B cell (primary cell): ENCODE data around the gene GIPR. TPM values are rescaled to one million over a fixed set of nuclear protein-coding genes. Genes with fewer than 3 reads are reported as not detected.

Experiments
- ATAC-seq: fragments of 200-7000 bp; cut with Tn5 transposase; one replicate; pipeline ENCODE4 v1.10.0; 2021; ENCODE audit warnings: low read depth, mild to moderate bottlenecking, moderate number of reproducible peaks, moderate library complexity
- CTCF ChIA-PET: fragments of 350-600 bp; sonication (Branson Sonifier 250); formaldehyde crosslinking; loops from one replicate; lab custom pipeline; 2021; ENCODE audit warnings: antibody characterized with exemption, inconsistent platforms; lab: Charles Lee
- POLR2A ChIA-PET: fragments of 350-600 bp; sonication (Branson Sonifier 250); formaldehyde crosslinking; loops from one replicate; lab custom pipeline; 2021; ENCODE audit warnings: antibody characterized with exemption; lab: Charles Lee
- DNase-seq: peaks from one replicate; pipeline ENCODE4 v3.0.0; 2013
- H2AFZ ChIP-seq: 2 replicates; pipeline ENCODE4 v1.6.1; 2012; ENCODE audit warnings: mild to moderate bottlenecking, low read depth, low read length; ENCODE audit not compliant: insufficient read depth, poor library complexity, severe bottlenecking
- H3K27ac ChIP-seq, 2 donors: 1 replicate in 1 of 2; 2 replicates in 1 of 2; pipeline ENCODE4 v1.5.1; 2012 to 2013; ENCODE audit warnings: low read length in 2 of 2, mild to moderate bottlenecking in 2 of 2, moderate library complexity in 1 of 2
- H3K27me3 ChIP-seq, 4 experiments: fragments of 200-600 bp in 1 of 4; sonication (generic) in 1 of 4; replicated peaks in 1 of 4; 1 replicate in 2 of 4; 2 replicates in 2 of 4; pipeline versions ENCODE4 v1.6.1 to v1.7.0; 2013 to 2016; ENCODE audit warnings: low read length in 3 of 4, mild to moderate bottlenecking in 2 of 4, mixed read lengths in 1 of 4, moderate library complexity in 1 of 4; ENCODE audit not compliant: insufficient read depth in 4 of 4, control insufficient read depth in 3 of 4; ENCODE audit errors: control extremely low read depth in 1 of 4
- H3K36me3 ChIP-seq, 2 experiments: replicated peaks in 1 of 2; 1 replicate in 1 of 2; 2 replicates in 1 of 2; pipeline versions ENCODE4 v1.6.1 to v1.7.1; 2013; ENCODE audit warnings: low read length in 1 of 2; ENCODE audit not compliant: insufficient read depth in 2 of 2, control insufficient read depth in 1 of 2; ENCODE audit errors: control extremely low read depth in 1 of 2, extremely low read depth in 1 of 2
- H3K4me1 ChIP-seq, 2 donors: fragments of 200-600 bp in 1 of 2; sonication (generic) in 1 of 2; 1 replicate in 1 of 2; 2 replicates in 1 of 2; pipeline versions ENCODE4 v1.5.1 to v1.6.1; 2013 to 2017; ENCODE audit warnings: low read length in 2 of 2; ENCODE audit not compliant: control insufficient read depth in 2 of 2, insufficient read depth in 2 of 2
- H3K4me2 ChIP-seq: replicated peaks from 2 replicates; pipeline ENCODE3; 2012; ENCODE audit warnings: mild to moderate bottlenecking, low read depth, low read length; ENCODE audit not compliant: poor library complexity, severe bottlenecking
- H3K4me3 ChIP-seq, 5 experiments: fragments of 200-600 bp in 1 of 5; sonication (generic) in 1 of 5; 1 replicate in 3 of 5; 2 replicates in 2 of 5; pipeline versions ENCODE4 v1.5.1 to v1.7.0; 2011 to 2016; ENCODE audit warnings: low read length in 4 of 5, mild to moderate bottlenecking in 4 of 5, low read depth in 2 of 5, control low read depth in 1 of 5, moderate library complexity in 1 of 5; ENCODE audit not compliant: insufficient read depth in 1 of 5; ENCODE audit errors: control extremely low read depth in 1 of 5, extremely low read depth in 1 of 5
- H3K79me2 ChIP-seq: fragments of 200-600 bp; sonication (generic); one replicate; pipeline ENCODE4 v1.6.0; 2016; ENCODE audit warnings: low read length; ENCODE audit not compliant: control insufficient read depth, insufficient read depth
- H3K9ac ChIP-seq: fragments of 200-600 bp; sonication (generic); 2 replicates; pipeline ENCODE4 v1.6.1; 2017; ENCODE audit warnings: mild to moderate bottlenecking, low read length, moderate library complexity
- H3K9me3 ChIP-seq, 3 donors: one replicate each; pipeline versions ENCODE4 v1.6.1 to v1.7.1; 2013; ENCODE audit warnings: low read length in 2 of 3; ENCODE audit not compliant: control insufficient read depth in 2 of 3, insufficient read depth in 1 of 3; ENCODE audit errors: control extremely low read depth in 1 of 3
- H4K20me1 ChIP-seq: 2 replicates; pipeline ENCODE4 v1.6.0; 2012; ENCODE audit warnings: mild to moderate bottlenecking, low read length; ENCODE audit not compliant: insufficient read depth, control insufficient read depth, poor library complexity, severe bottlenecking
- H3K27ac Mint-ChIP-seq: one replicate; pipeline ENCODE4 v1.8.0; 2021; ENCODE audit warnings: mixed read lengths
- H3K27me3 Mint-ChIP-seq: one replicate; pipeline ENCODE4 v1.8.0; 2021; ENCODE audit warnings: mixed read lengths
- H3K4me1 Mint-ChIP-seq: one replicate; pipeline ENCODE4 v1.8.0; 2021; ENCODE audit warnings: mixed read lengths
- H3K4me3 Mint-ChIP-seq: one replicate; pipeline ENCODE4 v1.8.0; 2021; ENCODE audit warnings: mixed read lengths
- H3K9me3 Mint-ChIP-seq: one replicate; pipeline ENCODE4 v1.8.0; 2022; ENCODE audit warnings: mixed read lengths; ENCODE audit not compliant: insufficient read depth
- EZH2 ChIP-seq: IDR thresholded peaks from 2 replicates; pipeline ENCODE4 v1.6.1; 2012; ENCODE audit warnings: borderline replicate concordance, low read depth, mild to moderate bottlenecking, moderate library complexity, low read length; ENCODE audit not compliant: insufficient read depth, poor library complexity, severe bottlenecking
- WGBS: methylation state at CpG from one replicate; pipeline ENCODE4 v1.1.5; 2013; ENCODE audit warnings: missing lambda C conversion rate; ENCODE audit not compliant: insufficient coverage; 5-methylcytosine and 5-hydroxymethylcytosine counted together
- intact Hi-C: fragments of 100-400 bp; cut with micrococcal nuclease; formaldehyde crosslinking; loops from one replicate; pipeline ENCODE4 v1.10.0; 2022
- polyA plus RNA-seq: library from polyadenylated mRNA; depleted of rRNA; stranded (reverse); fragments of >200 nt; gene quantifications from 2 replicates; pipeline ENCODE4 v1.2.3, GENCODE V29; 2012
- total RNA-seq, 2 donors: library from RNA; stranded (reverse); fragments of 120-200 nt in 1 of 2; gene quantifications; 1 replicate in 1 of 2; 2 replicates in 1 of 2; pipeline versions ENCODE4 v1.2.3 to v1.2.4, GENCODE V29; 2013 to 2022
- TF ChIP-seq, protein P1 (sequence below): fragments of 200-600 bp; IDR thresholded peaks from one replicate; pipeline ENCODE4 v1.8.0; 2022; ENCODE audit warnings: antibody characterized with exemption, mild to moderate bottlenecking

GIPR gene
- total and polyA plus RNA-seq, 2 donors (not counting 1 experiment from before 2014, with no cell fraction given): 0.43 to 2.3 TPM

DNA sequence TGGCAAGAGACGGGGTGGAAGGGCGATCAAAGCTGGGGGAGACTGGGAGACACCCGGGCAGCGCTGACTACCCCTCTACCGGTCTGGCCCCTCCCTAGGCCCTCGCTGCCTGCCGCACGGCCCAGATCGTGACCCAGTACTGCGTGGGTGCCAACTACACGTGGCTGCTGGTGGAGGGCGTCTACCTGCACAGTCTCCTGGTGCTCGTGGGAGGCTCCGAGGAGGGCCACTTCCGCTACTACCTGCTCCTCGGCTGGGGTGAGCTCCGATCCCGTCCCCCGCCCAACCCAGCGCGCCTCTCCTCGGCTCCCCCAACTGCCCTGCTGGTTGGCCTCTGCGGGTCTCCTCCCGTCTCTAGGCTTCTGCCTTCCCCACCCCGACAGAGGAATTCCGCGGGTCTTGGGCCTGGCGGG is 8.8 kb downstream of the GIPR start:
- Histone ChIP-seq H2AFZ (peak overlapping the region; percentile 78), H3K79me2 (no peaks in the 10 kb centered on the region), H3K27me3 (peaks cover 0 to 32% (median 11%) of the 10 kb centered on the region in 4 experiments), H3K27ac (no peak overlapping the region), H4K20me1 (no peaks in the 10 kb centered on the region), H3K36me3 (no peaks in the 10 kb centered on the region), H3K9me3 (peaks cover 0 to 14% (median 0%) of the 10 kb centered on the region in 3 donors), H3K9ac (peak overlapping the region; percentile 54), H3K4me2 (peak overlapping the region; percentile 90), H3K4me3 (peak overlapping the region in 4 of 5 experiments; percentile 25 to 64 (median 42)), H3K4me1 (peaks cover 25 to 32% of the 10 kb centered on the region in 2 donors)
- ATAC-seq: peak; percentile 5
- H3K4me3 Mint-ChIP-seq: peak overlapping the region; percentile 82
- H3K27me3 Mint-ChIP-seq: peaks cover 24% of the 10 kb centered on the region
- DNase-seq: peak; percentile 57
- H3K27ac Mint-ChIP-seq: no peak overlapping the region
- TF ChIP-seq, protein P1, sequence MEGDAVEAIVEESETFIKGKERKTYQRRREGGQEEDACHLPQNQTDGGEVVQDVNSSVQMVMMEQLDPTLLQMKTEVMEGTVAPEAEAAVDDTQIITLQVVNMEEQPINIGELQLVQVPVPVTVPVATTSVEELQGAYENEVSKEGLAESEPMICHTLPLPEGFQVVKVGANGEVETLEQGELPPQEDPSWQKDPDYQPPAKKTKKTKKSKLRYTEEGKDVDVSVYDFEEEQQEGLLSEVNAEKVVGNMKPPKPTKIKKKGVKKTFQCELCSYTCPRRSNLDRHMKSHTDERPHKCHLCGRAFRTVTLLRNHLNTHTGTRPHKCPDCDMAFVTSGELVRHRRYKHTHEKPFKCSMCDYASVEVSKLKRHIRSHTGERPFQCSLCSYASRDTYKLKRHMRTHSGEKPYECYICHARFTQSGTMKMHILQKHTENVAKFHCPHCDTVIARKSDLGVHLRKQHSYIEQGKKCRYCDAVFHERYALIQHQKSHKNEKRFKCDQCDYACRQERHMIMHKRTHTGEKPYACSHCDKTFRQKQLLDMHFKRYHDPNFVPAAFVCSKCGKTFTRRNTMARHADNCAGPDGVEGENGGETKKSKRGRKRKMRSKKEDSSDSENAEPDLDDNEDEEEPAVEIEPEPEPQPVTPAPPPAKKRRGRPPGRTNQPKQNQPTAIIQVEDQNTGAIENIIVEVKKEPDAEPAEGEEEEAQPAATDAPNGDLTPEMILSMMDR: no peak
- POLR2A ChIA-PET: interaction anchor here (0.7 to 1.8 kb wide), 2 partner anchors 13 to 101 kb away, joined by 4 to 5 read pairs; no protein-coding TSS in a partner anchor
- H3K4me1 Mint-ChIP-seq: peaks cover 20% of the 10 kb centered on the region
- no peaks in the 10 kb centered on the region for H3K9me3 Mint-ChIP-seq
- intact Hi-C loops: no loop called here
- WGBS: 4% methylated on average over 27 of the region's 28 CpGs
- CTCF ChIA-PET: interaction anchor here (0.6 to 8.9 kb wide), 7 partner anchors 16 to 237 kb away, joined by 3 to 60 read pairs (median 3); partner anchors contain the start of genes EML2 and QPCTL

DNA sequence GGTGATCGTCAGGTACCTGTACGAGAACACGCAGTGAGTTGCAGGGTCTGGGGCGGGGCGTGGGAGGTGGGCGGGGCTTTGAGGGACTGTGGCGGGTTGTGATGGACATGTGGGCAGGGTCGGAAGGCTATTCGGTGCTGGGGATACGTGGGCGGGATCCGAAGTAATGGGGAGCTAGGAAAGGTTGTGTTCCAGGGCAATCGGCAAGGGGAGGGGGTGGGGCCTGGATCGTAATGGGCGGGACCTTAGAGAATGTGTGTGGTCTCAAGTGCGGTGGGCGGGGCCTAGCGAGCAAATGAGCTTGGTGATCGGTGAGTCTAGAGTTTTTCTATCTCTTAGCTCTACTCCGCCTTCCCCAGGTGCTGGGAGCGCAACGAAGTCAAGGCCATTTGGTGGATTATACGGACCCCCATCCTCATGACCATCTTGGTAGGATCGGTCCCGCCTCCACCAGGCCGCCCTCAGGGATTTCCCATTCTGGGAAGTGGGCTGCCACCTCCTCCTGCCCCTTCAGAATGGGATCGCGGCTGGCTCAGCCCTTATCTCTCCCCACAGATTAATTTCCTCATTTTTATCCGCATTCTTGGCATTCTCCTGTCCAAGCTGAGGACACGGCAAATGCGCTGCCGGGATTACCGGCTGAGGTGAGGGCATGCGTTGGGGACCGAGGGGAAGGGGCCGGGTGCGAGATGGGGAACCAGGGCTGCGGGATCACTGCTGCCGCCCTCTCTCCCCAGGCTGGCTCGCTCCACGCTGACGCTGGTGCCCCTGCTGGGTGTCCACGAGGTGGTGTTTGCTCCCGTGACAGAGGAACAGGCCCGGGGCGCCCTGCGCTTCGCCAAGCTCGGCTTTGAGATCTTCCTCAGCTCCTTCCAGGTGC is 9.6 kb downstream of the GIPR start:
- Mint-ChIP-seq H3K27me3 (peaks cover 23% of the 10 kb centered on the region), H3K4me1 (peaks cover 23% of the 10 kb centered on the region), H3K9me3 (no peaks in the 10 kb centered on the region), H3K27ac (peak overlapping the region; percentile 32), H3K4me3 (peak overlapping the region; percentile 84)
- Histone ChIP-seq H3K79me2 (no peaks in the 10 kb centered on the region), H3K36me3 (no peaks in the 10 kb centered on the region), H2AFZ (peak overlapping the region; percentile 20), H3K4me1 (peaks cover 26 to 36% of the 10 kb centered on the region in 2 donors), H3K4me2 (peak overlapping the region; percentile 90), H3K9me3 (peaks cover 0 to 14% (median 0%) of the 10 kb centered on the region in 3 donors), H3K9ac (peak overlapping the region; percentile 15), H3K27me3 (peaks cover 0 to 32% (median 11%) of the 10 kb centered on the region in 4 experiments), H3K27ac (no peak overlapping the region), H4K20me1 (no peaks in the 10 kb centered on the region), H3K4me3 (peak overlapping the region; percentile 6 to 48 (median 38))
- ChIA-PET CTCF (interaction anchor here (0.7 to 8.9 kb wide), 7 partner anchors 15 to 776 kb away, joined by 3 to 60 read pairs (median 3); partner anchors contain the start of genes EML2, QPCTL and SNRPD2), POLR2A (interaction anchor here (0.7 to 1.8 kb wide), 2 partner anchors 12 to 101 kb away, joined by 4 to 5 read pairs; no protein-coding TSS in a partner anchor)
- WGBS: 6% methylated on average over 43 of the region's 49 CpGs
- peak; percentile 28 for ATAC-seq
- peak; percentile 82 for DNase-seq
- intact Hi-C loops: no loop called here
- TF ChIP-seq, protein P1: no peak
- TF ChIP-seq EZH2: no peak
